Sciatic nerve (tissue), 2 donors: ENCODE results near the gene SIGLEC1. TPM values are rescaled to one million over a fixed set of nuclear protein-coding genes. Genes with fewer than 3 reads are reported as not detected.

Source experiments
- ATAC-seq: fragments of 200-7000 bp; cut with Tn5 transposase; one replicate; pipeline ENCODE4 v1.9.1; 2020; ENCODE audit warnings: mild to moderate bottlenecking, moderate library complexity
- DNase-seq: peaks from one replicate; pipeline ENCODE4 v3.0.0-alpha.2; 2020; ENCODE audit warnings: low spot score
- intact Hi-C: fragments of 100-400 bp; cut with DNase I; formaldehyde crosslinking; loops from one replicate; pipeline ENCODE4 v1.14.2; 2022
- total RNA-seq: library from RNA; stranded (reverse); fragmentation: NEBNext Ultra II Directional; extraction: Animal tissue kit (Norgen Biotek cat#: 25700); gene quantifications from one replicate; pipeline ENCODE4 v1.2.1, GENCODE V29; 2021
- donor health status: DM: no; HTN: no; CAD: no.
- donor health status: DM: no; HTN: no; CAD: no.

Gene SIGLEC1
- total RNA-seq, 1 donor from 2014 or later: 19.2 TPM

GRCh38 chr20:3730803-3731672, 18.6 kb upstream of the SIGLEC1 start:
- ATAC-seq (no peak), DNase-seq (no peak)
- intact Hi-C loops: no loop called here

DNA sequence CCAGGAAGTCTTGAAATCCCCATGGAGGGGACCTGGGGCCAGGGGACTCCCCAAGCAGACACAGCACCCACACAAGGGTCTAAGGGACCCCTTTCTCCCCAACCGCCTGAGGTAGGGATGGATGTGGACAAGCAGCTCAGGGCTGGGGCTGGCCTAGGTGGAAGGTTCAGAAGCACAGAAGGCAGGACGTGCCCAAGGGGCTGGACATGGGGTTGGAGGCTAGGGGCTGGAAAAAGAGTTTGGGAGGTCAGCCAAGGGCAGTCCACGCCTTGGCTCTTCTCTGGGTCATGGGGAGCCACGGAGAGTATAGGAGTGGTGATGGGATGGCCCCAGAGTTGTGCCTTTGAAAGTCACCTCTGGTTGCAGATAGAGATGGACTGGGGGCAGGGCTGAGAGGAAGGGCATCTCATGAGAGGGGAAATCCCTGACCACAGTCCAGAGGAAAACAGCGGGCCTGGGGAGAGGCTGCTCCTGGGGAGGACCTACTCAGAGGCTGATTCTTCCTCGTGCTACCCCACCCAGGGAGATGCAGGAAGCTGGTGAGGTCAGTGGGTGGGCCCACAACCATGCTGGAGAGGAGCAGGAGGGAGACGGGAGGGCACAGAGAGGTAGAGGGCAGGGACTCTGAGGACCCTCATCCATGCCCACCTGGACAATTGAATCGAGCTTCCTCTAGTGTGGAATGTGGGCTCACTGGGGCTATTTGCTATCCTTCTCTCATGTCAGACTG, 17.6 kb upstream of the SIGLEC1 start:
- DNase-seq (no peak), ATAC-seq (no peak)
- intact Hi-C loops: no loop called here

GRCh38 chr20:3729378-3729777, 17.0 kb upstream of the SIGLEC1 start:
- DNase-seq: no peak

DNA sequence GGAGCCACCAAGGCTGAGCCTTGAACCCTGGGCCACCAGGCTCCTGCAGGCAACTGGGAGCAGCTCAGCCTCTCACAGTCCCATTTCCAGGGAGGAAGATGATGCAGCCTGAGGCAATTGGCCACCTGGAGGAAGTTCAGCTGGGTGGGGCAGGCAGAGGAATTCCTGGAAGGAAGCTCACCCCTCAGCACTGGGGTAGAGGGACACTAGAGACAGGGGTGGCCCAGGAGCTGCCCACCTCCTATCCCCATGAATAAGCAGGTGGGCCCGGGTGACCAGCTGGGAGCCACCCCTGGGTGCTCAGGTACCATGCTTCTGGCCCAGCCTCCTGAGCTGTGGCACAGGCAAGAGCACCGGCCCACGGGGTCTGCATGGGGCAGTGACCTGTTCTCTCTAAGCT, 16.5 kb upstream of the SIGLEC1 start:
- no peak for DNase-seq
- no peak for ATAC-seq
- intact Hi-C loops: no loop called here

More at GRCh38 chr20:3729378-3729777, 17.0 kb upstream of the SIGLEC1 start:
- intact Hi-C loops: no loop called here
- ATAC-seq: no peak

DNA sequence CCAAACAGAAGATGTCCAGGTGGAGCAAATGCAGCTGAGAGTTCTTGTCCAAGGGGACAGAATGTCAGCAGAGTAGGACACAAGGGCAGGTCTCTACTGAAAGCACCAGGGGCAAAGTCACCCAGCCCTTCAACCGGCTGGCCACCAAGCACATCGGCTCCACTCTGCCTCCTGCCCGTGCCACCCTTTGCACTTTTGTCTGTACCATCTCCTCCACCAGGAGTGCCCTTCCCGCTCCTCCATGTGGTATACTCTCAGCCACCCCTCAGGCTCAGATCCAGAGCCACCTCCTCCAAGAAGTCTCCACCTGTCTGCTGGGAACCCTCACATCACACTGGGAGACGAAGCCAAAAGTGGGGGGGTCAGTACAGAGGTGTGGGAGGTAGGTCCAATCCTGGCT, 16.0 kb upstream of the SIGLEC1 start:
- intact Hi-C loops: no loop called here
- no peak for ATAC-seq
- DNase-seq: no peak

DNA sequence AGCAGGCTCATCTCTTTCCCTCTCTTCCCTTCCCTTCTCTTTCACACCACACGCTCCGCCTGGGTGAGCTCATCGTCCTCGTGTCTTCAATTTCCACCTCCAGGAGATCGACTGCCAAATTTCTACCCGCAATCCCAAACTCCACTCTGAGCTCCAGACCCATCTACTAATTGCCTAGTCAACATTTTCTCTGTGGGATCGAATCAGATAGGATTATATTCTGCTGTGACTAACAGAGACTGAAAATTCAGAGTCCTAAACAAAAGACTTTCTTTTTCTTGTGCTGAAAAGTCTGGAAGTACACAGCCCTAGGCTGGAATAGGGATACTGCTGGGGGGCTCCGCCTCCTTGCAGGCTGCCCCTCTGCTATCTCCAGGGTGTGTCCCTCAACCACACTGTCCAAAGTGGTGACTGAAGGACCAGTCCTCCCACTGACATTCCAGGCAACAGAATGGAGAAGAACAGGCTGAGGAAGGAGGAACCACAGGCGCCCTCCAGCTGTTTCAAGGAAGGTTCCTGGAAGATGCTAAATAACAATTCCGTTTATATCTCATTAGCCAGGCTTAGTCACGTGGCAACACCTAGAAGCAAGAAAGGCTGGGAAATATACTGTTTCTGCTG, 15.1 kb upstream of the SIGLEC1 start:
- no peak for DNase-seq

GRCh38 chr20:3724356-3724755, 12.0 kb upstream of the SIGLEC1 start:
- intact Hi-C loops: no loop called here
- DNase-seq (no peak), ATAC-seq (no peak)

More for the DNA sequence above, 15.1 kb upstream of the SIGLEC1 start:
- ATAC-seq: peak; percentile 87
- intact Hi-C loops: no loop called here

- intact Hi-C loops: no loop called here
- no peak for ATAC-seq
- no peak for DNase-seq
These were observed 10.9 kb upstream of the SIGLEC1 start for GRCh38 chr20:3723284-3723683.

DNA sequence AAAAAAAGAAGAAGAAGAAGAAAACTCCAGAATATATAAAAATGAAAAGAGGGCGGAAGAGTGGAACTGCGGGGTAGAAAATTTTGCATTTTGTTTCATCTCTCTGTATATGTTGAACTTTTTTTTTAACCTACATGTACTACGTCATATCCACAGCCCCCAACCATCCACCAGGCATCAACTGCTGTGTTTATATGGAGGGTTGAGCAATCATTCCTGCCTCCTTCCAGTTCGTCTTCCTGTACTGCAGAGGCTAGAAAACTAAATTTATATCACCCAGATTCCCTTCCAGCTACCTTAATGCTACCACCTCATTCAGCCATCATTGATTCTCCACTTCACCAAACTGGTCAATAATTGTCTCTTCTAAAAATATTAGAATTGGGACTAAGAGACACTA, 9.5 kb upstream of the SIGLEC1 start:
- ATAC-seq: no peak
- intact Hi-C loops: no loop called here

DNA sequence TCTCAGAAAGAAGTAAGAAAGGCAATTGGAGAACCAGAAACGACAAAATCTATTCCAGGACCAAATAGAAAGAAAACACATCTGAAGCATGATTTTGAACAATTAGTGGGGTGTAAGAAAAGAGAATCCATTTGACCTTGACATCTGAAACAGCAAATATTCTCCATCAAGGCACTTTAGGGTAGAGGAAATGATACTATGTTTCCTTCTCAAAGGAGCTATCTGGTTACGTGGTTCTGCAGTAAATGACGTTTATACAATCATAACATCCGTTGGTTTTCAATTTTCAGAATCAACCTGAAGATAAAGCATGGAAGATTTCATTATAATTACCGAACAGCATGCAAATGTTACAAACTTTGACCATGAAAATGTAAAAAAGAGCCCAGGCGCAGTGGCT, 8.2 kb upstream of the SIGLEC1 start:
- intact Hi-C loops: no loop called here

More for the DNA sequence above, 9.5 kb upstream of the SIGLEC1 start:
- DNase-seq: no peak

GRCh38 chr20:3720068-3720467, 7.7 kb upstream of the SIGLEC1 start:
- intact Hi-C loops: no loop called here
- DNase-seq (no peak), ATAC-seq (no peak)

More for the DNA sequence above, 8.2 kb upstream of the SIGLEC1 start:
- DNase-seq: no peak
- ATAC-seq: no peak

DNA sequence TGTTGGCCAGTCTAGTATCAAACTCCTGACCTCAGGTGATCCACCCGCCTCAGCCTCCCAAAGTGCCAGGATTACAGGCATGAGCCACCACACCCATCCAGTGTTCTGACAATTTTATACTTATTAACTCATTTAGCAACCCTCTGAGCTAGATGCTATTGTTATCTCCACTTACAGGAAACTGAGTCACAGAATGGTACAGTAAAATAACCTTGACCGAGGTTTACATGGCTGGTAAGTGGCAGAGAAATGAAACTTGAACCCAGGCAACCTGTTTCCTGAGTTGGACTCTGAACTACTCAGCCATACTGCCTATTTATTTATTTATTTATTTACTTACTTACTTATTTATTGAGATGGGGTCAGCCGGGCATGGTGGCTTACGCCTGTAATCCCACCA, 6.6 kb upstream of the SIGLEC1 start:
- intact Hi-C loops: no loop called here
- no peak for DNase-seq
- no peak for ATAC-seq

DNA sequence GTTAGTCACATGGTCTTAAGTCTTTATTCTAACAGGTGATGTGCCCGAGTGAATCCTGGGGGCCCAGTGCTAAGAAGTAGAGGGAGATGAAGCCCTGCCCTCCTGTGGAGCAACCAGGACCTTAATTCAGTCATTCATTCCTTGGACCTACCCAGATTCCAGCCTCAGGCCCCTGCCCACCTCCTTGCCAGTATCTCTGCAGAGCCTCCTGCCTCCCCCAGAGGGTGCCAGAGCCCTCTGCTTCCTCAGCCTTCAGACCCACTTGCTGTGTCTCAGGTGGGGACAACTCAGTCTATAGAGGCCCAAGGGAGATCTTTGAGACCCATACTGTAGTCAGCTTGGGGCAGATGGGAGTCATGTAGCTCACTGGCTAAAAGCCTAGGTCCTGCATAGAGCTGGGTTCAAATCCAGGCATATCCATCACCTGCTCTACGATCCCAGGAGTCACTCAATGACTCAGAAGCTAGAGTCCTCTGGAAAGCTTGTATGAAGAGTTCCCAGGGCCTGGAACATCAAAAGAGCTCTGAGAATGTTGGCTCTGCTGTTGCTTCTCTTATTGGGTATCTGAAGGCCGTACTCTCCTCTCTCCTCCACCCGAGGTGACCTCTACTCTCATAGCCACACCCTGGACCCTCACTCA, 3.9 kb upstream of the SIGLEC1 start:
- DNase-seq: no peak
- ATAC-seq: peak; percentile 68

GRCh38 chr20:3714092-3714491, 1.7 kb upstream of the SIGLEC1 start:
- peak; percentile 24 for ATAC-seq
- no peak for DNase-seq
- intact Hi-C loops: no loop called here

More for the DNA sequence above, 3.9 kb upstream of the SIGLEC1 start:
- intact Hi-C loops: no loop called here

DNA sequence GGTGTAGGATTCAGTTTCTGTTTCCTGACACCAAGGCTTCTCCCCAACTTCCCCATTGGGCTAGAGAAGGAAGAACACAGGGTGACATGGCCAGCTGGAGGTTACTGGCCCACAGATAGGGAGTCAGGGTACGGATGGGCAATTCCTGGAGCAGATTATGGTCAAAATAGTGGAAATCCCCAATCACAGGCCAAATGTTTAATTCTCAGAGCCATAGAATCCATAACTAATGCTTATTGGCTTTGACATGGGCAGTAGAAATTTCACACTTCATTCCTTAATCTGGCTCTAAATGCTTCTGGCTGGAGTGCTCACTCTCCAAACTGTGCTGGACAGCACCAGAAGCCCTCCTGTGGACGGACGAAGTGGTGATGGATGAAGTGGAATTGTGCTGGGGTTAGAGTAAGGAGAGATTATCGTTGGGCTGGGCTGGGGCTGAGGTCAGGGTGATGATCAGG, 887 bp downstream of the SIGLEC1 start:
- DNase-seq: no peak
- peak; percentile 14 for ATAC-seq
- intact Hi-C loops: loop anchor here (2.0 kb wide), 1 partner anchor 35 kb away; no protein-coding TSS in a partner anchor

GRCh38 chr20:3710703-3711483, 1.5 kb downstream of the SIGLEC1 start:
- DNase-seq (peak; percentile 89), ATAC-seq (peak; percentile 75)
- intact Hi-C loops: loop anchor here (2.0 kb wide), 1 partner anchor 34 kb away; no protein-coding TSS in a partner anchor

GRCh38 chr20:3710011-3710466, 2.4 kb downstream of the SIGLEC1 start:
- ATAC-seq (peak; percentile 23), DNase-seq (no peak)
- intact Hi-C loops: loop anchor here (2.0 kb wide), 1 partner anchor 33 kb away; no protein-coding TSS in a partner anchor

GRCh38 chr20:3707508-3707899, 4.9 kb downstream of the SIGLEC1 start:
- intact Hi-C loops: no loop called here
- DNase-seq (no peak), ATAC-seq (no peak)
